Fibroblast of the aortic adventitia (primary cell): ENCODE results near the gene NR4A1. TPM values are rescaled to one million over a fixed set of nuclear protein-coding genes. Genes with fewer than 3 reads are reported as not detected.

Experiments used
- DNase-seq: peaks from one replicate; pipeline ENCODE4 v3.0.0-alpha.2; 2010; ENCODE audit warnings: low read depth
- H3K4me3 ChIP-seq: 2 replicates; pipeline ENCODE4 v1.5.1; 2011; ENCODE audit warnings: low read depth, mild to moderate bottlenecking, control low read depth, low read length, moderate library complexity
- total RNA-seq: library from RNA; depleted of rRNA; stranded (reverse); fragments of >200 nt; gene quantifications from 2 replicates; pipeline ENCODE4 v1.2.3, GENCODE V29; 2012; ENCODE audit warnings: low replicate concordance
- TF ChIP-seq, protein P1 (sequence below): IDR thresholded peaks from 2 replicates; pipeline ENCODE4 v1.5.1; 2011; ENCODE audit warnings: mild to moderate bottlenecking, low read length, control low read depth, inconsistent platforms; ENCODE audit not compliant: insufficient read depth

The NR4A1 gene
- total RNA-seq, 1 donor: 3.9 TPM

DNA sequence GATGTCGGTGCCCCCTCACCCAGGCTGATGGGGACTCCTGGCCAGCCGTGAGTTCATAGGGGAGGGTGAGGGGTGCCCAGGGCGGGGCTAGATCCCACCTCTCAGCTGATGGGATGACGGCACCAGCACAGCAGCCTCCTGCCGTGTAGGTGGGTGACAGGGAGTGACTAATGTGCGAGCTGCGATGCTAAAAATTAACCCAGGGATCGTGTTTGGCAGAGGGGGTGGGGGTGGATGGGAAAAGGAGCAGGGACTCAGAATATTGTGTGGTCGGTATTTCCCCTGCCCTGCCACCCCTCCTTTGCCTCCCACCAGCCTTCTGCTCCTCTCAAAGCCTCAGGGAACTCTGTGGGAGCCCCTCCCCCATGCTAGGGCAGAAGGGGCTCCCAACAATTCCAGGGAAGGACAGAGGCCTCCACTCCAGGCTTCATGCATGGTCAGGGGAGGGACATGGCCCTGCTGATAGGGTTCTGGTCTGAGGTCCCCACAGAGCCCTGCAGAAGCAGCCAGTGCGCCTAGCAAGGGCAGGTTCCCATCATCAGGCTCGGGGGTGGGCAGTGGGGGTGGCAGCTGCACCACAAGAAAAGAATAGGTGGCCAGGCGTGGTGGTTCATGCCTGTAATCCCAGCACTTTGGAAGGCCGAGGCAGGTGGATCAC is 32.0 kb upstream of the NR4A1 start:
- TF ChIP-seq, protein P1, sequence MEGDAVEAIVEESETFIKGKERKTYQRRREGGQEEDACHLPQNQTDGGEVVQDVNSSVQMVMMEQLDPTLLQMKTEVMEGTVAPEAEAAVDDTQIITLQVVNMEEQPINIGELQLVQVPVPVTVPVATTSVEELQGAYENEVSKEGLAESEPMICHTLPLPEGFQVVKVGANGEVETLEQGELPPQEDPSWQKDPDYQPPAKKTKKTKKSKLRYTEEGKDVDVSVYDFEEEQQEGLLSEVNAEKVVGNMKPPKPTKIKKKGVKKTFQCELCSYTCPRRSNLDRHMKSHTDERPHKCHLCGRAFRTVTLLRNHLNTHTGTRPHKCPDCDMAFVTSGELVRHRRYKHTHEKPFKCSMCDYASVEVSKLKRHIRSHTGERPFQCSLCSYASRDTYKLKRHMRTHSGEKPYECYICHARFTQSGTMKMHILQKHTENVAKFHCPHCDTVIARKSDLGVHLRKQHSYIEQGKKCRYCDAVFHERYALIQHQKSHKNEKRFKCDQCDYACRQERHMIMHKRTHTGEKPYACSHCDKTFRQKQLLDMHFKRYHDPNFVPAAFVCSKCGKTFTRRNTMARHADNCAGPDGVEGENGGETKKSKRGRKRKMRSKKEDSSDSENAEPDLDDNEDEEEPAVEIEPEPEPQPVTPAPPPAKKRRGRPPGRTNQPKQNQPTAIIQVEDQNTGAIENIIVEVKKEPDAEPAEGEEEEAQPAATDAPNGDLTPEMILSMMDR: no peak
- no peak for DNase-seq
- H3K4me3 ChIP-seq: no peak overlapping the region

DNA sequence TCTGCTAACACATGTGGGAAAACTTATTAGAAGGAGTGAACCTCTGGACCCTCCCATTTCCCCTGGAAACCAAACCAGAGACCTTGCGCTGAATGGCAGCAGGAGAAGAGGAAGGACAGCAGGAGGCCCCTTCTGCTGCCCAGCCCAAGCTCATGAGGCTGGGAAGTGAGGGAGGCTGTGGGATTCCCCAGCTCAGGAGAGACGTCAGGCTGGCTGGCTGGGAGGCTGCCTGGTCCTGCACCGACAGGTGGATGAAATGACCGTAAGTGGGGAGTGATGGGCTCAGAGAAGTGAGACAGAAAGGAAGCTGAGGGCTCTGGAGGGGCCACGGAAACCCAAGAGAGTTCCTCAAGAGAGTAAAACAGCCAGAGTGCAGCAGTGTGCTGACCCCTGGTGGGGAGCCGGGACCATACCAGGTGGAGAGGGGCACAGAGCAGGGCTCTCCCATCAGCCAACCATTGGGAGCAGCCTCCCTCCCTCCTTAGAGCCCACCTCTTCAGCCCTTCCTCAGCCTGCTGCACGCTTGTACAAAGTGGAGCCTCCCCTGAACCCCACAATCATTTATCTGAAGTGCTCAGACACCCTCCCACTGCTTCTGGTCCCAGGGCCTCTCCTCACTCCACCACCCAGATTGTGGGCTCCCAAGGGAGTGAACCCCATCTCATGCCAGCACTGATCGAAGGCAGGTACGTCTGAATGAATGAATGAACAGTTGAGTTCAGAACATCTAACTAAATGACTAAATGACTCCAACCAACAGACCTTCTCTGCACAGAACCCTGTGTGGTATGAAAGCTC is 30.5 kb upstream of the NR4A1 start:
- H3K4me3 ChIP-seq: no peak overlapping the region
- peak; percentile 61 for DNase-seq

DNA sequence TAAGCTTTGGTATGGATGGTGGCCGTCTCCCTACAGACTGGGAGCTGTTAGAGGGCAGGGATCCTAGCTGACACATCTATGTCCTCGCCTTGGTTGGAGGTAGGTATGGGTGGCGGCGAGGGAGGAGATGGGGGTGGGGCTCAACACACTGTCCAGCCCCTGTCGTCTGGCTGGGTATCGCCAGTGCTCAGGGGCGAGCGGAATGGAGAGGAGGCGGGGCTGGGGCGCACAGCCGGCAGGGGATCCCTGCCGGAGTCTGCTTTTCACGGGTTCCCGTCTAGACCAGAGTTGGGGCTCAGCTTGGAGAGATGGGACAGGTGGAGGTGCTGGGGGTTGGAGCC is 28.4 kb upstream of the NR4A1 start:
- H3K4me3 ChIP-seq: no peak overlapping the region
- DNase-seq: no peak

More for the DNA sequence above, 30.5 kb upstream of the NR4A1 start:
- TF ChIP-seq, protein P1: peak; percentile 83

DNA sequence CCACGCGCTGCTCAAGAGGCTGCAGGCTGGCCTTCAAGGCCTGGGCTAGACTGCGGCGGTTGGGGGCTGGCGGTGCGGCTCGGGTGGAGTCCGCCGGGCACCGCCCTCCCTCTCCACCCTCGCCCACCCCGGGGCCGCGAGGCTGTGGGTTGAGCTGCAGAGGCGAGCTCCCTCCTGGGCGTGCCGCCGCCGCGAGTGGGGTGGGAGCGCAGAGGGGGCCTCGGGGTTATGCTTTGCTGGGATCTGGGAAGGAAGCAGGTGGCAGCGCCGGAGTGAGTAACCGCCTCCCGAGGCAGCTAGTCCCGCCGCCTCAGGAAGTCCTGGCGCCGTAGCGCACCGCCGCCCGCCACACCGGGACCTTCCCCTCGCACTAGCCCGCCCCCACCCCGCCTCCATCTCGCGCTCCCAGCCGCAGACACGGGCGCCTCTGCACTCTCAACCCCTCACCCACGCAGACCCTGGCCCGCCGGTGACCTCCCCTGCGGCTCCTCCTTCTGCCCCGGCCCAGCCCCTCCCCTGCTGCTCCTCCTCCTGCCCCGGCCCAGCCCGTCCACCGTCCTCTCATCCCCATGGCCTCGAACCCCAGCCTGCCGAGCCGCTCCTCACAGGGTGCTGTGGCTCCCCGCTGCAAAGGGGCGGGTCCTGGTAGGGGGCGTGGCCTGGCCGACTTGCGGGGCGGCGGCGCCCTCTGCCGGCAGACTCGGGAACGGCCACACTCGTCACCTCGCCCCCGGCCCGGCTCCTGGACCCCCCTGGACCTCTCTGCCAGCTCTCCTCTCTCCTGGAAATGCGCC is 27.9 kb upstream of the NR4A1 start:
- TF ChIP-seq, protein P1: peak; percentile 82
- peak overlapping the region; percentile 64 for H3K4me3 ChIP-seq
- peak; percentile 61 for DNase-seq

More for the DNA sequence above, 28.4 kb upstream of the NR4A1 start:
- TF ChIP-seq, protein P1: no peak

DNA sequence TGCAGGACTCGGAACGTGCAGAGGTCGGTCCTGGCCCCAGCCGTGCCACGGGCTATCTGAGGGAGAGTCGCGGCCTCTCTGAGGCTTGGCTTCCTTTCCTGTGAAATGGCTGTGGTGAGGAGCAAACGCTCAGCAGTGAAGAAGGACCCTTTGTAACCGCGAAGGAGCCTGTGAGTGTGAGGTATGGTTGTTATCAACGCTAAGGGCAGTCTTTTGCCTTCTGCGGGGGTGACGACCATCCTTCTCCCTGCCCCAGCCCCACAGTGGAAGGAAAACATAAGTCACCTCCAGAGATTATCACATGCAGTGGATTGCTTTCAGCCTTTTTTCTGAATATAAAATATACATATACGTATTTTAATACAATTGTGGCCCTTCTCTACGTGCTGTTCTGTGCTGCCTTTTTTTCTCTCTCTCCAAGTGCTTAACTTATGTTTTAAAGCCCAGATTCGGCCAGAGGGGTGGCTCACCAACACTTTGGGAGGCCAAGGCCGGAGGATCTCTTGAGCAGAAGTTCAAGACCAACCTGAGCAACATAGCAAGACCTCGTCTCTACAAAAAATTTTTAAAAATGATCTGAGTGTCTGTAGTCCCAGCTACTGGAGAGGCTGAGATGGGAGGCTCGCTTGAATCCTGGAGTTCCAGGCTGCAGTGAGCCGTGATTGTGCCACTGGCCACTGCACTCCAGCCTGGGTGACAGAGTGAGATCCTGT is 27.1 kb upstream of the NR4A1 start:
- H3K4me3 ChIP-seq: peak overlapping the region; percentile 64
- DNase-seq: no peak
- TF ChIP-seq, protein P1: no peak

DNA sequence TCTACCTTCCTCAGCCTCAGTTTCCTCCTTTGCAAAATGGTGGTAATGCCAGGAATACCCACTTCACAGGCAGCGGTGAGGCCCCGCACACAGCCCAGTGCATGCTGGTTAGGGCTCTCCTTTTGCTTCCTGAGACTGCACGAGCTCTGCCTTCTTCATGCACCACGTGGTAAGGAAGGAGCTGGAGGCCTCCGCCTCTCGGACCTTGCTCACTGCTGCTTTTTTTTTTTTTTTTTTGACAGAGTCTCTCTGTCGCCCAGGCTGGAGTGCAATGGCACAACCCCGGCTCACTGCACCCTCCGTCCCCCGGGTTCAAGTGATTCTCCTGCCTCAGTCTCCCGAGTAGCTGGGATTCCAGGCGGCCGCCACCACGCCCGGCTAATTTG is 26.4 kb upstream of the NR4A1 start:
- TF ChIP-seq, protein P1: no peak
- H3K4me3 ChIP-seq: no peak overlapping the region
- peak; percentile 50 for DNase-seq
